NOMO-1 treated with DMSO at 0.1 percent for 48 hours (cell line): Measurements from ENCODE around the gene SORCS2.
"Not testable (repeated sequence)": the region's sequence is repeated elsewhere in the genome, so short reads cannot be mapped to it uniquely, and the experiment has no call there.

Experiments used
- DNase-seq: peaks from one replicate; lab custom pipeline; 2025; ENCODE audit not compliant: unreplicated experiment; lab: John Stamatoyannopoulos, UW

The SORCS2 gene

GRCh38 chr4:7561557-7561956 lies 369.2 kb downstream of the SORCS2 start:
- DNase-seq = no peak

- DNase-seq = no peak
These were observed 371.9 kb downstream of the SORCS2 start for GRCh38 chr4:7564242-7564641.

- no peak for DNase-seq
These were observed 373.1 kb downstream of the SORCS2 start for GRCh38 chr4:7565483-7565882.

- no peak for DNase-seq
These were observed 377.8 kb downstream of the SORCS2 start for GRCh38 chr4:7569810-7570783.

- DNase-seq = no peak
These were observed 378.7 kb downstream of the SORCS2 start for GRCh38 chr4:7571001-7571400.

- no peak for DNase-seq
These were observed 379.4 kb downstream of the SORCS2 start for GRCh38 chr4:7571701-7572100.

- no peak for DNase-seq
These were observed 380.6 kb downstream of the SORCS2 start for GRCh38 chr4:7572894-7573293.

GRCh38 chr4:7573576-7574091 lies 381.3 kb downstream of the SORCS2 start:
- DNase-seq = no peak

- DNase-seq = no peak
These were observed 382.1 kb downstream of the SORCS2 start for GRCh38 chr4:7574287-7575014.

GRCh38 chr4:7575426-7575825 lies 383.1 kb downstream of the SORCS2 start:
- no peak for DNase-seq

GRCh38 chr4:7577361-7578039 lies 385.2 kb downstream of the SORCS2 start:
- DNase-seq = not testable (repeated sequence)

GRCh38 chr4:7581477-7581876 lies 389.1 kb downstream of the SORCS2 start:
- DNase-seq = peak; percentile 33

- DNase-seq = no peak
These were observed 390.2 kb downstream of the SORCS2 start for GRCh38 chr4:7582313-7583097.

- no peak for DNase-seq
These were observed 391.8 kb downstream of the SORCS2 start for GRCh38 chr4:7584098-7584497.

GRCh38 chr4:7584606-7585159 lies 392.3 kb downstream of the SORCS2 start:
- peak; percentile 12 for DNase-seq

- DNase-seq = no peak
These were observed 393.4 kb downstream of the SORCS2 start for GRCh38 chr4:7585768-7586167.

- DNase-seq = no peak
These were observed 395.4 kb downstream of the SORCS2 start for GRCh38 chr4:7587433-7588405.

GRCh38 chr4:7590189-7590588 lies 397.9 kb downstream of the SORCS2 start:
- DNase-seq = no peak

- no peak for DNase-seq
These were observed 398.6 kb downstream of the SORCS2 start for GRCh38 chr4:7590899-7591298.
